NT2/D1 (cell line): ENCODE results near the gene ZDHHC1.

Experiments used
- SUZ12 ChIP-seq: IDR thresholded peaks from 2 replicates; pipeline ENCODE4 v1.6.1; 2011; ENCODE audit not compliant: insufficient read length, insufficient read depth; ENCODE audit errors: extremely low read depth
- ZNF274 ChIP-seq: IDR thresholded peaks from 2 replicates; pipeline ENCODE4 v1.6.1; 2011; ENCODE audit warnings: mild to moderate bottlenecking, low read depth, low read length

- TF ChIP-seq SUZ12 (no peak), ZNF274 (no peak)
Observed at GRCh38 chr16:67397812-67398545, 18.3 kb downstream of the ZDHHC1 start.
